Hepatocyte (in vitro differentiated cells): ENCODE results near the gene AURKAIP1.

Source experiments
- CTCF ChIP-seq: fragments of 200-600 bp; sonication (generic); IDR thresholded peaks from 2 replicates; pipeline ENCODE4 v1.5.1; 2016; ENCODE audit warnings: antibody characterized with exemption, mild to moderate bottlenecking; ENCODE audit not compliant: poor library complexity
- EZH2 ChIP-seq: fragments of 200-600 bp; sonication (generic); IDR thresholded peaks from 2 replicates; pipeline ENCODE4 v1.6.1; 2016; ENCODE audit warnings: antibody characterized with exemption, mild to moderate bottlenecking, borderline replicate concordance
- EZH2phosphoT487 ChIP-seq: fragments of 200-600 bp; sonication (generic); IDR thresholded peaks from one replicate; pipeline ENCODE4 v1.6.1; 2018; ENCODE audit warnings: antibody characterized with exemption, mild to moderate bottlenecking, low read depth, moderate library complexity; ENCODE audit not compliant: unreplicated experiment, severe bottlenecking

- TF ChIP-seq CTCF (no peak), EZH2phosphoT487 (no peak), EZH2 (no peak)
Observed at GRCh38 chr1:1330366-1331067, 44.5 kb downstream of the AURKAIP1 start.
